Anterior cingulate cortex (tissue), 58 donors: ENCODE results near the gene DCD.

Source experiments
- DNase-seq, 58 donors: peaks; one replicate each; lab custom pipeline; 2025; lab: John Stamatoyannopoulos, UW

DCD gene

DNA sequence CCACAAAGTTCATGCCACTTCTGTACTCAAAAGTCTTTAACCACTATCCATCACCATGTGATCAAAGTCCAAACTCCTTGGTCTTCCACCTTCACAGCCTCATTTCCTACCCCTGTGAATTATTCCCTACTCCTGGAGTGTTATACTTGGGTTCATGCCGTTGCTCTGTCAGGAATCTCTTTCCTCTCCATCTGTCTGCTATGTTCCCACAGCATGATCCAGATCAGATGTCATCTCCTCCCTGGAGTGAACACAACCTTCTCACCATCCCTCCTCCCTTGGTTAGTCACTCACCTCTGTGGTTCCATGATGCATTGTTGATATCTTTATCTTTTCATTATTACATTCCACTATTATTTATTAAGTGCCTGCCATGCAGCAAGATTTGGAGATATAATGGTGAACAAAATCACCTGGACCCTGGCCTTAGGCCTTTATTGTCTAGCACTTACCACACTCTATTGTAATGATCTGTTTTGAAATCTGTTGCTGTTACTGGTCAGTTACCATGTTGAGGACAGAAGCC lies 35.9 kb downstream of the DCD start:
- DNase-seq: no peak

DNA sequence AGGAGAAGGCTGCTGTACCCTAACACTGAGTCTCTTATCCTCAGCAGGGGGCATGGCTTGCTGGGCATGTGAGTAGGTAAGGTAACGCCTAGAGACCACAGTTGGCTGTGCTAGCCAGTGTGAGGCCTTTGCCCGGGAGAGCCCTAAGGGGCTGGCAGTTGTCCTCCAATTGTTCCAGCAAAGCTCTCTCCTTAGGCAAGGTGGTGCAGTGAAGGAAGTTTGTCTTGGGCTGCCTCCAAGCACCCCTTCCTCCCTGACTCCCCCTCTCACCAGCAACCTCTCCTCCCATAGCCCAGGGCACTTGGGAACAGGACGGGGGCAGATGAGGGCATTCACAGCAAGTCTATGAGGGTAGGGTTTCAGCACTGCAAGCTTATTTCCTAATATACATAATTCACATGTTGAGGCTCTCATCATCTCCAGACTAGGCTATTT lies 36.4 kb downstream of the DCD start:
- DNase-seq: no peak

- no peak for DNase-seq
Observed at GRCh38 chr12:54608769-54609168, 39.4 kb downstream of the DCD start.

DNA sequence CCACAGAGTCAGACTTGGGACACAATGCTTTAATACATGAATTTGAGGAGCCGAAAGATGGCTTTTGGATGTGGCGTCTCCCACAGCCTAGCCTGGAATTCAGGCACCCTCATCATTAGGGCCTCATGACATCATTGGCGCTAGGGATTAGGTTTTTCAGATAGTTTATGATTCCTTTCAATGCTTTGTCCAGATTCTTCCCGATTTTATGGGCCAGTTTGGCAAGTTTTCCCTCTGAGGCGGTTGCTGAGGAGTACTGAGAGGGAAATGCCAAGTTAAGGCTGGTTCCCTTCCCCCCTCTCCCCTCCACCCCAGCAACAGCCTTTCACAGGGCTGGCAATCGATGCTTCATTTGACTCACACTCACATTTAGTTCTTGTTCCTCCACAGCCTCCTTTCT lies 40.0 kb downstream of the DCD start:
- peak in 4 of 58 donors; percentile 7 to 28 (median 20) for DNase-seq

GRCh38 chr12:54606556-54606955 lies 41.6 kb downstream of the DCD start:
- no peak for DNase-seq

DNA sequence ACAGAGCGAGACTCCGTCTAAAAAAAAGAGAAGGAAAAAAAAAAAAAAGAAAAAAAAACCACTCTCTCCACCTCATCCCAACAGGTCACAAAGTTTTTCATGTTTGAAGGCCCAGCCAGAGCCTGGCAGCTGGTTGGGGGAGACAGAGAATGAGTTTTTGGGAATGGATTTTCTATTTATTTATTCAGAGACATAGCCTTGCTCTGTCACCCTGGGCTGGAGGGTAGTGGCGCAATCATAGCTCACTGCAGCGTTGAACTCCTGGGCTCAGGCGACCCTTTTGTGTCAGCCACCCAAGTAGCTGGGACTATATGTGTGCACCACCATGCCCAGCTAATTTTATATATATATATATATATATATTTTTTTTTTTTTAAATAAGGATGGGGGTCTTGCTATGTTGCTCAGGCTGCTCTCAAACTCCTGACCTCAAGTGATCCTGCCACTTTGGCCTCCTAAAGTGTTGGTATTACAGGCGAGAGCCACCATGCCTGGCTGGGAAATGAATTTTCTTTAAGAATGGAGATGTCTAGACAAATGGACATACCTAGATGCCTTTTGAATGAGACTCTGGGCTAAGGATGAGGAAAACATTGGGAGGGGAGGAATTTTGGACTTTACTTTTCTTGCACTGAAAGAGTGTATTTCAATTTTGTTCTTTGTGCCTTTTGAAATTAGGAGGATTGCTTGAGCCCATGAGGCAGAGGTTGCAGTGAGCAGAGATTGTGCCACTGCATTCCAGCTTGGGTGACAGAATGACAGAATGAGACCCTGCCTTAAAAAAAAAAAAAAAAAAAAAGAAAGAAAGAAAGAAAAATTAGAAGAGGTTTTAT lies 42.8 kb downstream of the DCD start:
- no peak for DNase-seq

DNA sequence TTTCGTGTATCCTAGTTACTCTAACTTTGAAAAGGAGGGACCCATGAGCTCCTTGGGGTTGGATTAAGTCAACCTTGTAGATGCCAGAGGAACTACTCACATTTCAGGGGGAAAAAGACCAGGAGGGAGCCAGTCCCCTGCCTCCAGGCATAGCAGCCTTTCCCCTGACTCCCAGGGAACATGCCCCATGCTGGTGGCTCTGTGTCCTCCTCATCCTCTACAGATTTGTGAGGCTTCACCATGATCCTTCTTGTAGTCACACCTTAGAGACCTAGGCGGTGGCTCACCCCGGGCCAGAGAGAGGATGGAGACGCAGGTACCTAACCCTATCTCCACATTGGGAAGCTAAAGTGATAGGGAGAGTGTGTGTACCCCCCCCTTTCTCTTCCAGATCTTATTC lies 43.7 kb downstream of the DCD start:
- DNase-seq: no peak

- DNase-seq: no peak
Observed at GRCh38 chr12:54603872-54604271, 44.3 kb downstream of the DCD start.

- DNase-seq: peak in 27 of 58 donors; percentile 6 to 65 (median 23)
Observed at GRCh38 chr12:54603173-54603814, 44.9 kb downstream of the DCD start.

GRCh38 chr12:54602661-54603060 lies 45.5 kb downstream of the DCD start:
- no peak for DNase-seq

DNA sequence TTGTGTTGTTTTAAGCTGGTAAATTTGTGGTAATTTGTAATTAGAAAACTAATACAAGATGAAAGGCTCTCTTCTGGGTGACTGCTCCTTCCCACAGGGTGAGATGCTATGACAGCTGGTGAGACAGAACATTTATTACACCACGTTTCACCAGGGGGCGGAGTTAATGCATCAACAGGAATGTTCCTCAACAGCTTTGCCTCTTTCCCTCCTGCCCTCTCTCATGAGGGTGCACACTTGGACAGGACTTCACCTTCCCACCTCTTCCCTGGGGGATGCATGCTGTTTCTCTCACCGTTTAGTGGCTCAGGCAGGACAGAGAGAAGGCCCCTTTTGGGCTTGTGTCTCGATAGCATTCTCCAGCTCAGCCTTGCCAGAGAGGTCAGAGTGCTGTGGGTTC lies 46.3 kb downstream of the DCD start:
- DNase-seq: no peak

DNA sequence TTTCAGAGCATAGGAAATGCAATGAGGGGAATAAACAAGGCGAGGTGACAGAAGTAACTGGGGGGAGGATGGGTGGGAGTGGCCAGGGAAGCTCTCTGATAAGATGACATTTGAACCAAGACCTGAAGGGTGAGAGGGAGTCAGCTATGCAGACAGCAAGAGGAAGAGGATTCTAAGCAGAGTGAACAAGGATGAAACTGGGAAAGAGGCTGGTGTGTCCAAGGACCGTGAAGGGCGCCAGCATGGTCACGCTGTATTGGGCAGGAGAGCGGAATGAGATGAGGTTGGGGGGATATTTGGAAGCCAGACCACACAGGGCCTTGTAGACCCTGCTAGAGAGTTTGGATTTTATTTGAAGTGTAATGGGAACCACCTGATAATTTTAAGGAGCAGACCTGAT lies 49.2 kb downstream of the DCD start:
- no peak for DNase-seq

GRCh38 chr12:54596526-54596946 lies 51.6 kb downstream of the DCD start:
- DNase-seq: peak in 35 of 58 donors; percentile 11 to 77 (median 33)

DNA sequence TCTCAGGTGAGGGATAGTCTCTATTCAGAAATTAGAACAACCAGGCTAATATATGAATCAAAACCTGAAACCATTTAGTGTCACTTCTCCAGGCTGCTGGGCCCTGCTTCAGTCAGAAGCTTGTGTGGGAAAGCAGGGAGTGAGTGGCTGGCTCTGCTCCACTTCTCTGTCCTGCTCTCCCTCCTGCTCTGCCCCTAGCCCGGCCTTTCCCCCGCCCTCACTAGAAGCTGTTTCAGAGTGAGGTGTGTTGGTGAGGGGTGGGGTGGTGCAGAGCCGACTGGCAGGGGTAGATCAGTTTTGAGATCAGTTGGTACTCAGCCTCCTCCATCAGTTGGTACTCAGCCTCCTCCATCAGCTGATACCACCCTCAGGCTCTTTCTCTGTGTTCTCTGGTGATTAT lies 52.7 kb downstream of the DCD start:
- DNase-seq: no peak
